Thoracic aorta (tissue), 2 donors: ENCODE results near the gene FHIT. TPM values are rescaled to one million over a fixed set of nuclear protein-coding genes. Genes with fewer than 3 reads are reported as not detected.

ENCODE experiments used
- ATAC-seq: fragments of 150-250 bp; one replicate; pipeline ENCODE4 v1.8.0; 2017; ENCODE audit warnings: low read depth; ENCODE audit not compliant: insufficient number of reproducible peaks, low FRiP score
- DNase-seq: peaks from one replicate; pipeline ENCODE4 v3.0.0-alpha.2; 2020; ENCODE audit warnings: low spot score
- H3K27ac ChIP-seq, 2 donors: fragments of 200-600 bp; sonication (generic); 1 replicate in 1 of 2; 2 replicates in 1 of 2; pipeline ENCODE4 v1.5.1; 2016; ENCODE audit warnings: mild to moderate bottlenecking in 2 of 2, moderate library complexity in 2 of 2
- H3K27me3 ChIP-seq: fragments of 200-600 bp; sonication (generic); replicated peaks from 2 replicates; pipeline ENCODE4 v1.6.0; 2016; ENCODE audit warnings: mild to moderate bottlenecking; ENCODE audit not compliant: insufficient read depth
- H3K36me3 ChIP-seq: fragments of 200-600 bp; sonication (generic); one replicate; pipeline ENCODE4 v1.5.1; 2016
- H3K4me1 ChIP-seq, 2 donors: fragments of 200-600 bp; sonication (generic); 1 replicate in 1 of 2; 2 replicates in 1 of 2; pipeline versions ENCODE4 v1.5.1 to v1.6.0; 2016; ENCODE audit warnings: low read depth in 2 of 2, mild to moderate bottlenecking in 1 of 2; ENCODE audit not compliant: control insufficient read depth in 1 of 2
- H3K4me3 ChIP-seq: fragments of 200-600 bp; sonication (generic); 2 replicates; pipeline ENCODE4 v1.5.1; 2016; ENCODE audit warnings: mild to moderate bottlenecking
- H3K9me3 ChIP-seq: fragments of 200-600 bp; sonication (generic); 2 replicates; pipeline ENCODE4 v1.5.1; 2016
- total RNA-seq, 2 donors: library from RNA; depleted of rRNA; stranded (reverse); fragments of >200 nt; gene quantifications; one replicate each; pipeline versions ENCODE4 v1.1.0 to v1.2.3, GENCODE V29; 2016
- TF ChIP-seq, protein P1 (sequence below): fragments of 200-600 bp; sonication (generic); IDR thresholded peaks from one replicate; pipeline ENCODE4 v1.5.1; 2019; ENCODE audit warnings: antibody characterized with exemption

The FHIT gene
- total RNA-seq, 2 donors from 2014 or later, result 2.0 to 2.3 TPM

DNA sequence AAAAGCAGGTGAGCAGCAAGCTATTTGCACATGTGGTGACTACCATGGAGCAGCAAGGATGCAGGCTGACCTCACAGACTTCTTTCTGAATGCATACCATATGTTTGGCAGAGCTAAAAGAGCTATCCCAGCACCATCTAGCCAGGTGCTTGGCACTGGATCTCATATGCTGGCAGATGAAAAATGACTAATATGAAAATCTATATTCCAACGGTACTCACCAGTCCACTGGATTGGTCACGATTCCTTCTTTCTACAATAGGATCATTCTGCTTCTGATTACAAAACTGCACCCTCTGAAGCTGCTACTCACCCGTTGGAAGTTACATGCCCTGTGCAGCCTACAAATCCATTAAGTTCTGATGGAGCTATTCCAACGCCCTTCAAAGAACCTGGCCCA is 1487.1 kb downstream of the FHIT start:
- no peaks in the 10 kb centered on the region for H3K4me1 ChIP-seq
- H3K36me3 ChIP-seq, result no peaks in the 10 kb centered on the region
- H3K9me3 ChIP-seq, result no peaks in the 10 kb centered on the region
- TF ChIP-seq, protein P1, sequence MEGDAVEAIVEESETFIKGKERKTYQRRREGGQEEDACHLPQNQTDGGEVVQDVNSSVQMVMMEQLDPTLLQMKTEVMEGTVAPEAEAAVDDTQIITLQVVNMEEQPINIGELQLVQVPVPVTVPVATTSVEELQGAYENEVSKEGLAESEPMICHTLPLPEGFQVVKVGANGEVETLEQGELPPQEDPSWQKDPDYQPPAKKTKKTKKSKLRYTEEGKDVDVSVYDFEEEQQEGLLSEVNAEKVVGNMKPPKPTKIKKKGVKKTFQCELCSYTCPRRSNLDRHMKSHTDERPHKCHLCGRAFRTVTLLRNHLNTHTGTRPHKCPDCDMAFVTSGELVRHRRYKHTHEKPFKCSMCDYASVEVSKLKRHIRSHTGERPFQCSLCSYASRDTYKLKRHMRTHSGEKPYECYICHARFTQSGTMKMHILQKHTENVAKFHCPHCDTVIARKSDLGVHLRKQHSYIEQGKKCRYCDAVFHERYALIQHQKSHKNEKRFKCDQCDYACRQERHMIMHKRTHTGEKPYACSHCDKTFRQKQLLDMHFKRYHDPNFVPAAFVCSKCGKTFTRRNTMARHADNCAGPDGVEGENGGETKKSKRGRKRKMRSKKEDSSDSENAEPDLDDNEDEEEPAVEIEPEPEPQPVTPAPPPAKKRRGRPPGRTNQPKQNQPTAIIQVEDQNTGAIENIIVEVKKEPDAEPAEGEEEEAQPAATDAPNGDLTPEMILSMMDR, result no peak
- H3K27ac ChIP-seq, result no peak overlapping the region
- ATAC-seq, result no peak
- H3K4me3 ChIP-seq, result no peak overlapping the region
- DNase-seq, result no peak
- H3K27me3 ChIP-seq, result no peaks in the 10 kb centered on the region

DNA sequence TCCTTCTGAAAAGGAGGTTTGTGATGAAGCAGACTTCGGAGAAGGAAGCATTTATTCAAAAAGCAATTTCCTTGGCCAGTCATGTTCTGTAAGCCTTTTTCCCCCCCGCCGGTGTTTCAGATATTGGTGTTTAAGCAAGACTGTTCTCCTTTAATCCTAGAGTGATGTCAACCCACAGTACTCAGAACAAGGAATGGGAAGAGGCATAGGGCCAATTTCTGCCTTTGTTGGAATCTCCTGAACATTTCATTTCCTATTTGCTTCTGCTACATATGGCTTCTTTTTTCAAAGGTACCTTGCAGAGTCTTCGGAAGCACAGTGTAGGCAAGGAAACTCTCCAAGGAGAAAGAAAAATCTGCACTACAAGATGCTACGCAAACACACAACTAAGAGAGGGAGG is 1488.3 kb downstream of the FHIT start:
- DNase-seq (no peak), ATAC-seq (no peak)
- Histone ChIP-seq H3K4me3 (no peak overlapping the region), H3K9me3 (no peaks in the 10 kb centered on the region), H3K36me3 (no peaks in the 10 kb centered on the region), H3K4me1 (no peaks in the 10 kb centered on the region), H3K27me3 (no peaks in the 10 kb centered on the region), H3K27ac (no peak overlapping the region)
- TF ChIP-seq, protein P1, result no peak

DNA sequence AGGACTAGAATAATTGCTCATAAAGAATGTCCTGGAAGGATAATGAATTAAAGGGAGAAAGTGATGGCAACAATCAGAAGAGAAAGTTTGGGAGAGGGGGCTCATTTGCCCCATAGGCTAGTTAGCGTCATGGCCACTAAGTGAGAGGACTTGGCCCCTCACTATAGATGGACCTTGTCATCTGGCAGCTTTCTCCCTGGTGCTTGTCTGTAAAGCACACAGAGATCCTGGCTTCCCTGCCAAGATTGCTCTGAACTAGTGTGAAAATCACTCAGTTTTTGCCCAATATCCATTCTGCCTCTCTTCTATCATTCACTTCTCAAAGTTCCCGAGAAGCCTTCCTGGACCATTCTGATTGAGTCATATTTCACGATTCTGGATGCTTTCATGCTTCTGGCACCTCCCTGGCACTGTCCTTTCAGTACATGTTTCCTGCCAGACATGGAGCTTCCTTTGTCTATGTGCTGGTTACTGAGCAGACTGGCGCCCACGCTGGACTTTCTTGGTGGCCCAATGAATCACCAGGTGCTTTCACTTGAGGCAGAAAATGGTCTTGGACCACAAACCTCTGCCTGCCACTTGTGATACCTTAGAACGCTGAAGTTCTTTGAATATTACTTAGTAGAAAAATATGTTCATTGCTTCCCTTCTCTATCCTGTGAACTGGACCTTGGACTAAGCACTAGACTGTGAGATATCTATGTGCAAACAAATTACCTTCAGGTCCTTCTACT is 1491.8 kb downstream of the FHIT start:
- no peak for ATAC-seq
- Histone ChIP-seq H3K4me3 (no peak overlapping the region), H3K27ac (no peak overlapping the region), H3K4me1 (no peaks in the 10 kb centered on the region), H3K36me3 (no peaks in the 10 kb centered on the region), H3K9me3 (no peaks in the 10 kb centered on the region), H3K27me3 (no peaks in the 10 kb centered on the region)
- TF ChIP-seq, protein P1, result no peak
- DNase-seq, result no peak

DNA sequence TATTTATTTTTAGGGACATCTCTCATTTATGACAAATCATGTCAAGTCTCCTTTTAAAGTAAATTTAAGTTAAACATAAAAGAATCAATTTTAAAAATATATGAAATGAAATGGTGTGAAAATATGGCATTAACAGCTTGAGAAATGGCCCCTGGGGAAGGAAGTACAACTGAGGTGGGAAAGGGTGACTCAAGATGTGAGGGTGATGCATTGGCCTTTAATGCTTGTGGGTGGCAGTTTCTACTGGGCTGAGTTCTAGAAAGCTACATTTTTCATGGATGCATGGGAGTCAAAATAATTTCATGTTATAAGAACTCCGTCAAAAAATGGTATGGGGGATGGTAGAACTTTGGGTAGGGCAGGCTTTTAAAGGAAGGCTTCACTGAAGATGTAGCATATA is 1492.6 kb downstream of the FHIT start:
- TF ChIP-seq, protein P1, result no peak

DNA sequence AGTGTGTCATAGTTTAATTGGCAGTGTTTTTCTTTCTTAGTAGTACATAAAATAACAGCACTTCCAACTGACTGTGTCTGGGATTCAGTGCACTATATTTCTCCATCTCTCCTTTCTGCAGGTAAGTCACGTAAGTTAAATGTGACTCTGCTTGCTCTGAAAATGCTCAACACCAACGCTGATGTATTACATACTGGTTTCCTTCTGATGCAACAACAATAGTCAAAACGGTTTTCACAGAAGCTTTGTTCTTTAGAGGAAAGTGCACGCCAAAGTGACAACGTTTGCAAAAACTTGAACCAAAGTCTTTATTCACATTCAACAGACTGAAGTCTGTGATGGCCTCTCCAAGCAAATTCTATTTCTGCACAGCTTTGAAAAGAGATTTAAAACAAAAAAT is 1494.3 kb downstream of the FHIT start:
- TF ChIP-seq, protein P1, result no peak
- Histone ChIP-seq H3K36me3 (no peaks in the 10 kb centered on the region), H3K4me3 (no peak overlapping the region), H3K9me3 (no peaks in the 10 kb centered on the region), H3K27ac (no peak overlapping the region), H3K27me3 (no peaks in the 10 kb centered on the region), H3K4me1 (no peaks in the 10 kb centered on the region)
- DNase-seq (no peak), ATAC-seq (no peak)

More for the DNA sequence above, 1492.6 kb downstream of the FHIT start:
- H3K9me3 ChIP-seq, result no peaks in the 10 kb centered on the region
- DNase-seq, result no peak
- H3K36me3 ChIP-seq, result no peaks in the 10 kb centered on the region
- ATAC-seq, result no peak
- H3K4me1 ChIP-seq, result no peaks in the 10 kb centered on the region
- no peak overlapping the region for H3K27ac ChIP-seq
- H3K27me3 ChIP-seq, result no peaks in the 10 kb centered on the region
- H3K4me3 ChIP-seq, result no peak overlapping the region
